ENCODE measurements around the gene RGS7.

DNA sequence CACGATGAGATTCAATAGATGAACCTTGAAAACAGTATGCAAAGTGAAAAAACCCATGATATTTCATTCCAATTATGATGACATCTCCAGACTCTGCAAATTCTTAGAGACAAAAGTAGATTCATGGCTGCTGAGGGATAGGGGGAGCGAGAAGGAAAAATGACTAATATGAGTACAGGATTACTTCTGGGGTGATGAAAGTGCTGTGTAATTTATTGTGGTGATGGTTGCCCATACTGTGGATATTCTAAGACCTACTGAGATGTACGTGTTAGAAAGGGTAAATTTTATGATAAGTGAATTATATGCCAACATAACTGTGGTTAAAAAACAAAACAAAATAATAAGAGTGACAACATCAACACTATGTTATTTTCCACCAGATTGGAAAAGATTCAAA, 18.9 kb upstream of the RGS7 start:
- TF ChIP-seq, protein P1, sequence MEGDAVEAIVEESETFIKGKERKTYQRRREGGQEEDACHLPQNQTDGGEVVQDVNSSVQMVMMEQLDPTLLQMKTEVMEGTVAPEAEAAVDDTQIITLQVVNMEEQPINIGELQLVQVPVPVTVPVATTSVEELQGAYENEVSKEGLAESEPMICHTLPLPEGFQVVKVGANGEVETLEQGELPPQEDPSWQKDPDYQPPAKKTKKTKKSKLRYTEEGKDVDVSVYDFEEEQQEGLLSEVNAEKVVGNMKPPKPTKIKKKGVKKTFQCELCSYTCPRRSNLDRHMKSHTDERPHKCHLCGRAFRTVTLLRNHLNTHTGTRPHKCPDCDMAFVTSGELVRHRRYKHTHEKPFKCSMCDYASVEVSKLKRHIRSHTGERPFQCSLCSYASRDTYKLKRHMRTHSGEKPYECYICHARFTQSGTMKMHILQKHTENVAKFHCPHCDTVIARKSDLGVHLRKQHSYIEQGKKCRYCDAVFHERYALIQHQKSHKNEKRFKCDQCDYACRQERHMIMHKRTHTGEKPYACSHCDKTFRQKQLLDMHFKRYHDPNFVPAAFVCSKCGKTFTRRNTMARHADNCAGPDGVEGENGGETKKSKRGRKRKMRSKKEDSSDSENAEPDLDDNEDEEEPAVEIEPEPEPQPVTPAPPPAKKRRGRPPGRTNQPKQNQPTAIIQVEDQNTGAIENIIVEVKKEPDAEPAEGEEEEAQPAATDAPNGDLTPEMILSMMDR (IDR thresholded peaks at IDR 0.05 in 8 of 11, conservative IDR thresholded peaks at IDR 0.05 in 3 of 11) = no peak
- no peak for TF ChIP-seq POLR2A (IDR thresholded peaks at IDR 0.05)
- TF ChIP-seq POLR2AphosphoS5 (IDR thresholded peaks at IDR 0.05) = no peak
